Skeletal muscle tissue (tissue), 4 donors: ENCODE data around the gene NKRF. TPM values are rescaled to one million over a fixed set of nuclear protein-coding genes. Genes with fewer than 3 reads are reported as not detected.
"Not testable (repeated sequence)": the region's sequence is repeated elsewhere in the genome, so short reads cannot be mapped to it uniquely, and the experiment has no call there.

Experiments
- H3K27ac ChIP-seq: one replicate; pipeline ENCODE4 v1.7.0; 2013; ENCODE audit warnings: mild to moderate bottlenecking, low read depth, low read length, inconsistent platforms
- H3K27me3 ChIP-seq, 3 donors: one replicate each; pipeline ENCODE4 v1.7.0; 2013; ENCODE audit warnings: low read length in 3 of 3; ENCODE audit not compliant: control insufficient read depth in 3 of 3, insufficient read depth in 3 of 3
- H3K36me3 ChIP-seq, 3 donors: one replicate each; pipeline ENCODE4 v1.7.0; 2013; ENCODE audit warnings: low read length in 3 of 3; ENCODE audit not compliant: control insufficient read depth in 3 of 3, insufficient read depth in 3 of 3
- H3K4me1 ChIP-seq, 3 donors: one replicate each; pipeline ENCODE4 v1.7.0; 2013; ENCODE audit warnings: low read length in 3 of 3, mild to moderate bottlenecking in 3 of 3; ENCODE audit not compliant: control insufficient read depth in 3 of 3, insufficient read depth in 3 of 3
- H3K4me3 ChIP-seq, 3 donors: one replicate each; pipeline ENCODE4 v1.7.0; 2013; ENCODE audit warnings: low read length in 3 of 3
- H3K9ac ChIP-seq, 3 donors: one replicate each; pipeline ENCODE4 v1.7.0; 2013; ENCODE audit warnings: low read length in 3 of 3, mild to moderate bottlenecking in 3 of 3, moderate library complexity in 2 of 3, low read depth in 1 of 3
- H3K9me3 ChIP-seq, 3 donors: one replicate each; pipeline ENCODE4 v1.7.0; 2013; ENCODE audit warnings: low read length in 3 of 3; ENCODE audit not compliant: control insufficient read depth in 3 of 3
- total RNA-seq: library from RNA; depleted of rRNA; stranded (reverse); fragments of >200 nt; gene quantifications from one replicate; pipeline ENCODE4 v1.2.3, GENCODE V29; 2014
- donor health status: Osteomylitis.

NKRF gene
- total RNA-seq, 1 donor from 2014 or later = 3.1 TPM

- Histone ChIP-seq H3K4me3 (no peak overlapping the region), H3K9me3 (no peaks in the 10 kb centered on the region), H3K27ac (no peak overlapping the region), H3K9ac (no peak overlapping the region), H3K27me3 (no peaks in the 10 kb centered on the region), H3K4me1 (no peaks in the 10 kb centered on the region), H3K36me3 (peaks cover 0 to 3% (median 2%) of the 10 kb centered on the region in 3 donors)
Measured at GRCh38 chrX:119638725-119639471, 32.7 kb upstream of the NKRF start.

- not testable (repeated sequence) for H3K4me3 ChIP-seq, H3K36me3 ChIP-seq, H3K4me1 ChIP-seq, H3K9ac ChIP-seq, H3K9me3 ChIP-seq, H3K27ac ChIP-seq, H3K27me3 ChIP-seq
Measured at GRCh38 chrX:119637421-119637820, 31.2 kb upstream of the NKRF start.

- Histone ChIP-seq H3K36me3 (peaks cover 0 to 3% (median 2%) of the 10 kb centered on the region in 3 donors), H3K27me3 (no peaks in the 10 kb centered on the region)
Measured at GRCh38 chrX:119636419-119636818, 30.2 kb upstream of the NKRF start.

GRCh38 chrX:119635799-119636198, 29.6 kb upstream of the NKRF start:
- H3K27me3 ChIP-seq = no peaks in the 10 kb centered on the region
- H3K27ac ChIP-seq = no peak overlapping the region
- no peaks in the 10 kb centered on the region for H3K4me1 ChIP-seq
- H3K9ac ChIP-seq = no peak overlapping the region
- peaks cover 0 to 3% (median 2%) of the 10 kb centered on the region in 3 donors for H3K36me3 ChIP-seq
- no peaks in the 10 kb centered on the region for H3K9me3 ChIP-seq
- no peak overlapping the region for H3K4me3 ChIP-seq

More at GRCh38 chrX:119636419-119636818, 30.2 kb upstream of the NKRF start:
- H3K9me3 ChIP-seq = no peaks in the 10 kb centered on the region
- H3K4me1 ChIP-seq = no peaks in the 10 kb centered on the region
- H3K4me3 ChIP-seq = no peak overlapping the region
- no peak overlapping the region for H3K9ac ChIP-seq
- no peak overlapping the region for H3K27ac ChIP-seq

GRCh38 chrX:119635179-119635578, 29.0 kb upstream of the NKRF start:
- Histone ChIP-seq H3K4me3 (no peak overlapping the region), H3K9ac (no peak overlapping the region), H3K36me3 (peaks cover 0 to 3% (median 2%) of the 10 kb centered on the region in 3 donors), H3K27ac (no peak overlapping the region), H3K4me1 (no peaks in the 10 kb centered on the region), H3K27me3 (no peaks in the 10 kb centered on the region), H3K9me3 (no peaks in the 10 kb centered on the region)

- Histone ChIP-seq H3K4me1 (no peaks in the 10 kb centered on the region), H3K36me3 (peaks cover 0 to 4% (median 0%) of the 10 kb centered on the region in 3 donors), H3K9ac (no peak overlapping the region)
Measured at GRCh38 chrX:119625843-119626242, 19.6 kb upstream of the NKRF start.

GRCh38 chrX:119624951-119625668, 18.9 kb upstream of the NKRF start:
- Histone ChIP-seq H3K36me3 (peaks cover 0 to 4% (median 0%) of the 10 kb centered on the region in 3 donors), H3K9ac (no peak overlapping the region), H3K27me3 (no peaks in the 10 kb centered on the region), H3K27ac (no peak overlapping the region), H3K9me3 (no peaks in the 10 kb centered on the region), H3K4me1 (no peaks in the 10 kb centered on the region), H3K4me3 (no peak overlapping the region)

More at GRCh38 chrX:119625843-119626242, 19.6 kb upstream of the NKRF start:
- Histone ChIP-seq H3K27me3 (no peaks in the 10 kb centered on the region), H3K4me3 (no peak overlapping the region), H3K27ac (no peak overlapping the region), H3K9me3 (no peaks in the 10 kb centered on the region)

GRCh38 chrX:119624417-119624816, 18.2 kb upstream of the NKRF start:
- Histone ChIP-seq H3K36me3 (peaks cover 0 to 4% (median 0%) of the 10 kb centered on the region in 3 donors), H3K27me3 (no peaks in the 10 kb centered on the region), H3K9ac (no peak overlapping the region), H3K4me3 (no peak overlapping the region), H3K4me1 (no peaks in the 10 kb centered on the region), H3K27ac (no peak overlapping the region), H3K9me3 (no peaks in the 10 kb centered on the region)

- Histone ChIP-seq H3K4me1 (no peaks in the 10 kb centered on the region), H3K27me3 (no peaks in the 10 kb centered on the region), H3K36me3 (no peaks in the 10 kb centered on the region), H3K9ac (no peak overlapping the region), H3K4me3 (no peak overlapping the region), H3K27ac (no peak overlapping the region), H3K9me3 (no peaks in the 10 kb centered on the region)
Measured at GRCh38 chrX:119622356-119623232, 16.4 kb upstream of the NKRF start.
